SIG-M5 (cell line): ENCODE data around the gene FRMD4A.
"Not testable (repeated sequence)": the region's sequence is repeated elsewhere in the genome, so short reads cannot be mapped to it uniquely, and the experiment has no call there.

ENCODE experiments used
- DNase-seq: peaks from one replicate; lab custom pipeline; 2025; lab: John Stamatoyannopoulos, UW

The FRMD4A gene

GRCh38 chr10:13909516-13910258, 421.0 kb downstream of the FRMD4A start:
- no peak for DNase-seq

- DNase-seq, result no peak
Observed at GRCh38 chr10:13908475-13908874, 422.2 kb downstream of the FRMD4A start.

GRCh38 chr10:13907570-13907969, 423.2 kb downstream of the FRMD4A start:
- DNase-seq, result no peak

GRCh38 chr10:13905281-13905680, 425.4 kb downstream of the FRMD4A start:
- DNase-seq, result no peak

- DNase-seq, result no peak
Observed at GRCh38 chr10:13904064-13904463, 426.7 kb downstream of the FRMD4A start.

- no peak for DNase-seq
Observed at GRCh38 chr10:13902868-13903587, 427.7 kb downstream of the FRMD4A start.

GRCh38 chr10:13899941-13900340, 430.8 kb downstream of the FRMD4A start:
- DNase-seq, result no peak

- not testable (repeated sequence) for DNase-seq
Observed at GRCh38 chr10:13896146-13896545, 434.6 kb downstream of the FRMD4A start.

- DNase-seq, result no peak
Observed at GRCh38 chr10:13894412-13895093, 436.2 kb downstream of the FRMD4A start.

GRCh38 chr10:13893926-13894325, 436.8 kb downstream of the FRMD4A start:
- no peak for DNase-seq

- no peak for DNase-seq
Observed at GRCh38 chr10:13892871-13893270, 437.9 kb downstream of the FRMD4A start.

- no peak for DNase-seq
Observed at GRCh38 chr10:13892001-13892491, 438.7 kb downstream of the FRMD4A start.

GRCh38 chr10:13891128-13892000, 439.4 kb downstream of the FRMD4A start:
- no peak for DNase-seq

GRCh38 chr10:13890233-13891127, 440.2 kb downstream of the FRMD4A start:
- DNase-seq, result no peak

- DNase-seq, result no peak
Observed at GRCh38 chr10:13887761-13888160, 443.0 kb downstream of the FRMD4A start.

- DNase-seq, result no peak
Observed at GRCh38 chr10:13885238-13885990, 445.3 kb downstream of the FRMD4A start.

- DNase-seq, result no peak
Observed at GRCh38 chr10:13883636-13884444, 446.9 kb downstream of the FRMD4A start.

GRCh38 chr10:13882119-13882711, 448.5 kb downstream of the FRMD4A start:
- peak; percentile 5 for DNase-seq

GRCh38 chr10:13880760-13881159, 450.0 kb downstream of the FRMD4A start:
- no peak for DNase-seq
